Measurements from ENCODE around the gene ZBED4. TPM values are rescaled to one million over a fixed set of nuclear protein-coding genes. Genes with fewer than 3 reads are reported as not detected.

The ZBED4 gene
- total and polyA plus RNA-seq, 3 donors from 2014 or later: 9.1 to 18.2 (median 17.2) TPM

GRCh38 chr22:49933236-49934159 lies 79.9 kb downstream of the ZBED4 start:
- H3K27ac ChIP-seq: peak overlapping the region; percentile 95
- TF ChIP-seq POLR2A (IDR thresholded peaks at IDR 0.05) (no peak), CTCF (IDR thresholded peaks at IDR 0.05) (no peak)
- intact Hi-C loops (cut with DNase I; ENCODE audit: low total_unique reads): no loop called here

GRCh38 chr22:49934160-49934890 lies 80.7 kb downstream of the ZBED4 start:
- intact Hi-C loops (cut with DNase I; ENCODE audit: low total_unique reads): no loop called here
- no peak for TF ChIP-seq CTCF (IDR thresholded peaks at IDR 0.05)
- no peak for TF ChIP-seq POLR2A (IDR thresholded peaks at IDR 0.05)
- no peaks in the 10 kb centered on the region for H3K27me3 ChIP-seq
- 63 to 88% methylated on average over 6 to 23 of the region's 24 CpGs for WGBS, 2 donors
- H3K9me3 ChIP-seq: no peaks in the 10 kb centered on the region
- peak overlapping the region; percentile 32 to 52 for H3K4me3 ChIP-seq
- peaks cover 47% of the 10 kb centered on the region for H3K4me1 ChIP-seq
- DNase-seq: peak; percentile 79
- no peaks in the 10 kb centered on the region for H3K36me3 ChIP-seq (ENCODE audit: low read depth, missing control alignments)
- peak overlapping the region; percentile 95 for H3K27ac ChIP-seq

More at GRCh38 chr22:49933236-49934159, 79.9 kb downstream of the ZBED4 start:
- H3K36me3 ChIP-seq (ENCODE audit: low read depth, missing control alignments): no peaks in the 10 kb centered on the region
- no peaks in the 10 kb centered on the region for H3K9me3 ChIP-seq
- WGBS, 2 donors: 45 to 48% methylated on average over 16 to 26 of the region's 27 CpGs
- H3K4me1 ChIP-seq: peaks cover 47% of the 10 kb centered on the region
- H3K27me3 ChIP-seq: no peaks in the 10 kb centered on the region
- peak; percentile 90 for DNase-seq
- H3K4me3 ChIP-seq: no peak overlapping the region

- Histone ChIP-seq H3K27me3 (no peaks in the 10 kb centered on the region), H3K9me3 (no peaks in the 10 kb centered on the region), H3K36me3 (ENCODE audit: low read depth, missing control alignments) (no peaks in the 10 kb centered on the region), H3K27ac (peak overlapping the region; percentile 95), H3K4me3 (peak overlapping the region; percentile 32 to 52), H3K4me1 (peaks cover 47% of the 10 kb centered on the region)
- intact Hi-C loops (cut with DNase I; ENCODE audit: low total_unique reads): no loop called here
- WGBS, 2 donors: 18% methylated on average over 21 of the region's 56 CpGs; no CpG with 5 or more reads in 1 of the 2 donors
- DNase-seq: peak; percentile 77
- TF ChIP-seq CTCF (IDR thresholded peaks at IDR 0.05): no peak
- TF ChIP-seq POLR2A (IDR thresholded peaks at IDR 0.05): no peak
These were observed 81.4 kb downstream of the ZBED4 start for GRCh38 chr22:49934891-49935557.

- no peak for TF ChIP-seq POLR2A (IDR thresholded peaks at IDR 0.05)
- TF ChIP-seq CTCF (IDR thresholded peaks at IDR 0.05): no peak
- no peaks in the 10 kb centered on the region for H3K36me3 ChIP-seq (ENCODE audit: low read depth, missing control alignments)
- peaks cover 47% of the 10 kb centered on the region for H3K4me1 ChIP-seq
- H3K27ac ChIP-seq: peak overlapping the region; percentile 95
- no peaks in the 10 kb centered on the region for H3K27me3 ChIP-seq
- H3K9me3 ChIP-seq: no peaks in the 10 kb centered on the region
- DNase-seq: no peak
- WGBS, 2 donors: 0 to 5% methylated on average over 1 to 7 of the region's 16 CpGs
- intact Hi-C loops (cut with DNase I; ENCODE audit: low total_unique reads): no loop called here
- peak overlapping the region; percentile 32 to 52 for H3K4me3 ChIP-seq
These were observed 81.9 kb downstream of the ZBED4 start for GRCh38 chr22:49935561-49935960.
